Ascending aorta (tissue), 2 donors: ENCODE data around the gene BRPF3. TPM values are rescaled to one million over a fixed set of nuclear protein-coding genes. Genes with fewer than 3 reads are reported as not detected.

Experiments
- DNase-seq, 2 donors: peaks; one replicate each; pipeline ENCODE4 v3.0.0-alpha.2; 2019; ENCODE audit warnings: low spot score in 2 of 2
- H3K27ac ChIP-seq, 2 donors: fragments of 200-600 bp; sonication (generic); one replicate each; pipeline ENCODE4 v1.5.1; 2016 to 2017; ENCODE audit warnings: mild to moderate bottlenecking in 1 of 2
- H3K27me3 ChIP-seq: fragments of 200-600 bp; sonication (generic); one replicate; pipeline ENCODE4 v1.5.1; 2017
- H3K36me3 ChIP-seq, 2 donors: fragments of 200-600 bp; sonication (generic); one replicate each; pipeline ENCODE4 v1.5.1; 2016
- H3K4me1 ChIP-seq, 2 donors: fragments of 200-600 bp; sonication (generic); one replicate each; pipeline ENCODE4 v1.5.1; 2016 to 2017; ENCODE audit warnings: mild to moderate bottlenecking in 1 of 2
- H3K4me3 ChIP-seq, 2 donors: fragments of 200-600 bp; sonication (generic); one replicate each; pipeline ENCODE4 v1.5.1; 2016 to 2017; ENCODE audit warnings: mild to moderate bottlenecking in 1 of 2
- H3K9me3 ChIP-seq, 2 donors: fragments of 200-600 bp; sonication (generic); one replicate each; pipeline ENCODE4 v1.5.1; 2016
- intact Hi-C: fragments of 100-400 bp; cut with DNase I; formaldehyde crosslinking; loops from one replicate; pipeline ENCODE4 v1.15.1; 2023
- total RNA-seq: library from RNA; depleted of rRNA; stranded (reverse); fragments of >200 nt; gene quantifications from one replicate; pipeline ENCODE4 v1.1.0, GENCODE V29; 2016
- TF ChIP-seq, protein P1 (sequence below), 3 experiments: fragments of 200-600 bp in 2 of 3; fragments of 450-650 bp in 1 of 3; sonication (generic) in 2 of 3; IDR thresholded peaks; one replicate each; pipeline ENCODE4 v1.5.1; 2016 to 2019; ENCODE audit warnings: antibody characterized with exemption in 3 of 3, mild to moderate bottlenecking in 1 of 3, moderate library complexity in 1 of 3

BRPF3 gene
- total RNA-seq, 1 donor from 2014 or later: 26.5 TPM

DNA sequence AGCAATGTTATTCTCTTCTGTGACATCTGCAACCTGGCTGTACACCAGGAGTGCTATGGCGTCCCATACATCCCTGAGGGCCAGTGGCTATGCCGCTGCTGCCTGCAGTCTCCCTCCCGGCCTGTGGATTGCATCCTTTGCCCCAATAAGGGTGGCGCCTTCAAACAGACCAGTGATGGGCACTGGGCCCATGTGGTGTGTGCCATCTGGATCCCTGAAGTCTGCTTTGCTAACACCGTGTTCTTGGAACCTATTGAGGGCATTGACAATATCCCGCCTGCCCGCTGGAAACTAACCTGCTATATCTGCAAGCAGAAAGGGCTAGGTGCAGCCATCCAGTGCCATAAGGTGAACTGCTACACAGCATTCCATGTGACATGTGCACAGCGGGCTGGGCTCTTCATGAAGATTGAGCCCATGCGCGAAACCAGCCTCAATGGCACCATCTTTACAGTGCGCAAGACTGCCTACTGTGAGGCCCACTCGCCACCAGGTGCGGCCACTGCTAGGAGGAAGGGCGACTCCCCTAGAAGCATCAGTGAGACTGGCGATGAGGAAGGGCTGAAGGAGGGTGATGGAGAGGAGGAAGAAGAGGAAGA lies 4.6 kb downstream of the BRPF3 start:
- intact Hi-C loops: no loop called here
- Histone ChIP-seq H3K4me1 (peaks cover 3 to 8% of the 10 kb centered on the region in 2 donors), H3K9me3 (no peaks in the 10 kb centered on the region), H3K4me3 (no peak overlapping the region), H3K36me3 (peaks cover 39 to 57% of the 10 kb centered on the region in 2 donors), H3K27ac (no peak overlapping the region), H3K27me3 (no peaks in the 10 kb centered on the region)
- no peak for DNase-seq
- TF ChIP-seq, protein P1, sequence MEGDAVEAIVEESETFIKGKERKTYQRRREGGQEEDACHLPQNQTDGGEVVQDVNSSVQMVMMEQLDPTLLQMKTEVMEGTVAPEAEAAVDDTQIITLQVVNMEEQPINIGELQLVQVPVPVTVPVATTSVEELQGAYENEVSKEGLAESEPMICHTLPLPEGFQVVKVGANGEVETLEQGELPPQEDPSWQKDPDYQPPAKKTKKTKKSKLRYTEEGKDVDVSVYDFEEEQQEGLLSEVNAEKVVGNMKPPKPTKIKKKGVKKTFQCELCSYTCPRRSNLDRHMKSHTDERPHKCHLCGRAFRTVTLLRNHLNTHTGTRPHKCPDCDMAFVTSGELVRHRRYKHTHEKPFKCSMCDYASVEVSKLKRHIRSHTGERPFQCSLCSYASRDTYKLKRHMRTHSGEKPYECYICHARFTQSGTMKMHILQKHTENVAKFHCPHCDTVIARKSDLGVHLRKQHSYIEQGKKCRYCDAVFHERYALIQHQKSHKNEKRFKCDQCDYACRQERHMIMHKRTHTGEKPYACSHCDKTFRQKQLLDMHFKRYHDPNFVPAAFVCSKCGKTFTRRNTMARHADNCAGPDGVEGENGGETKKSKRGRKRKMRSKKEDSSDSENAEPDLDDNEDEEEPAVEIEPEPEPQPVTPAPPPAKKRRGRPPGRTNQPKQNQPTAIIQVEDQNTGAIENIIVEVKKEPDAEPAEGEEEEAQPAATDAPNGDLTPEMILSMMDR (IDR thresholded peaks at IDR 0.05): no peak

- Histone ChIP-seq H3K9me3 (no peaks in the 10 kb centered on the region), H3K4me3 (no peak overlapping the region), H3K36me3 (peaks cover 44 to 62% of the 10 kb centered on the region in 2 donors), H3K27ac (no peak overlapping the region), H3K27me3 (no peaks in the 10 kb centered on the region), H3K4me1 (peaks cover 3 to 8% of the 10 kb centered on the region in 2 donors)
- intact Hi-C loops: no loop called here
- TF ChIP-seq, protein P1 (IDR thresholded peaks at IDR 0.05): no peak
- DNase-seq: no peak
These were observed 5.1 kb downstream of the BRPF3 start for GRCh38 chr6:36201612-36202011.

GRCh38 chr6:36202101-36202500 lies 5.6 kb downstream of the BRPF3 start:
- no peak overlapping the region for H3K27ac ChIP-seq
- TF ChIP-seq, protein P1 (IDR thresholded peaks at IDR 0.05): no peak
- intact Hi-C loops: no loop called here
- no peak overlapping the region for H3K4me3 ChIP-seq
- peaks cover 48 to 66% of the 10 kb centered on the region in 2 donors for H3K36me3 ChIP-seq
- no peaks in the 10 kb centered on the region for H3K9me3 ChIP-seq
- DNase-seq: no peak
- no peaks in the 10 kb centered on the region for H3K27me3 ChIP-seq
- H3K4me1 ChIP-seq: peaks cover 3 to 8% of the 10 kb centered on the region in 2 donors

- TF ChIP-seq, protein P1 (IDR thresholded peaks at IDR 0.05): no peak
- no peaks in the 10 kb centered on the region for H3K27me3 ChIP-seq
- no peaks in the 10 kb centered on the region for H3K9me3 ChIP-seq
- peaks cover 65 to 86% of the 10 kb centered on the region in 2 donors for H3K36me3 ChIP-seq
- H3K27ac ChIP-seq: no peak overlapping the region
- no peak for DNase-seq
- no peaks in the 10 kb centered on the region for H3K4me1 ChIP-seq
- intact Hi-C loops: no loop called here
- no peak overlapping the region for H3K4me3 ChIP-seq
These were observed 7.7 kb downstream of the BRPF3 start for GRCh38 chr6:36204068-36204753.

DNA sequence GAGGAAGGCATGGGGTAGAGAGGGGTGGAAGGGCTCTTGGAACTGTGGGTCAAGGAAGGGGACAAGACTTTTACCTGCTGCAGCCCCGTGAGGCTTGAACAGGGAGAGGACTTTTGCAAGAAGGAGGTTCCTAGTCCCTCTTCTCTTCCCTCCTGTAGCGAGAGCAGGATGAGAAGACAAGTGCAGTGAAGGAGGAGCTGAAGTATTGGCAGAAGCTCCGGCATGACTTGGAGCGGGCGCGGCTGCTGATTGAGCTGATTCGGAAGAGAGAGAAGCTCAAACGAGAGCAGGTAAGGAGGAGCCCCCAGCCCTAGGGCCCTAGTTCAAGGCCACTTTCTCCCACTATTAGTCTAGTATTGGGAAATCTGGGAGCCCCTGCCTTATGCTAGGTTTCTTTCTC lies 10.6 kb downstream of the BRPF3 start:
- Histone ChIP-seq H3K9me3 (no peaks in the 10 kb centered on the region), H3K4me3 (no peak overlapping the region), H3K27ac (no peak overlapping the region), H3K27me3 (no peaks in the 10 kb centered on the region), H3K4me1 (no peaks in the 10 kb centered on the region), H3K36me3 (peaks cover 75 to 96% of the 10 kb centered on the region in 2 donors)
- DNase-seq: no peak
- intact Hi-C loops: no loop called here
- TF ChIP-seq, protein P1 (IDR thresholded peaks at IDR 0.05): no peak
